SK-N-SH (cell line): ENCODE results near the gene CR1L. TPM values are rescaled to one million over a fixed set of nuclear protein-coding genes. Genes with fewer than 3 reads are reported as not detected.

Experiments used
- CTCF ChIA-PET: fragments of 300-600, 350-600 bp; formaldehyde crosslinking; extraction: SDS; loops from one replicate; lab custom pipeline; 2021; lab: Yijun Ruan, JAX
- POLR2A ChIA-PET: fragments of 350-600 bp; sonication (Branson Sonifier 250); formaldehyde crosslinking; extraction: SDS; loops from one replicate; lab custom pipeline; 2020; ENCODE audit warnings: antibody characterized with exemption, inconsistent platforms; lab: Yijun Ruan, JAX
- DNase-seq: peaks from one replicate; pipeline ENCODE4 v3.0.0; 2012
- H2AFZ ChIP-seq: fragments of 200-600 bp; sonication (generic); 2 replicates; pipeline ENCODE4 v1.8.1; 2016; ENCODE audit warnings: antibody characterized with exemption, mild to moderate bottlenecking, low read depth
- H3F3A ChIP-seq: fragments of 200-600 bp; sonication (generic); replicated peaks from 2 replicates; pipeline ENCODE3; 2016; ENCODE audit warnings: antibody characterized with exemption, mild to moderate bottlenecking; ENCODE audit not compliant: insufficient read depth
- H3K27ac ChIP-seq, 2 experiments: fragments of 200-500 bp in 1 of 2; fragments of 200-600 bp in 1 of 2; sonication (Bioruptor generic) in 1 of 2; sonication (generic), shearing (Covaris generic) in 1 of 2; 2 replicates each; pipeline versions ENCODE4 v1.5.1 to v1.6.1; 2014 to 2016; ENCODE audit warnings: low read depth in 2 of 2, inconsistent platforms in 1 of 2, low read length in 1 of 2, mild to moderate bottlenecking in 1 of 2, mixed read lengths in 1 of 2
- H3K27me3 ChIP-seq: fragments of 200-600 bp; sonication (generic), shearing (Covaris generic); 2 replicates; pipeline ENCODE4 v1.6.1; 2016; ENCODE audit warnings: mixed run types; ENCODE audit not compliant: insufficient read depth
- H3K36me3 ChIP-seq, 2 experiments: fragments of 200-500 bp in 1 of 2; fragments of 200-600 bp in 1 of 2; sonication (Bioruptor generic) in 1 of 2; sonication (generic) in 1 of 2; replicated peaks in 1 of 2; 2 replicates each; pipeline versions ENCODE3 to v1.5.1; 2014 to 2016; ENCODE audit warnings: low read length in 1 of 2, mild to moderate bottlenecking in 1 of 2; ENCODE audit not compliant: insufficient read depth in 2 of 2, control insufficient read depth in 1 of 2
- H3K4me1 ChIP-seq, 2 experiments: fragments of 200-500 bp in 1 of 2; fragments of 200-600 bp in 1 of 2; sonication (Bioruptor generic) in 1 of 2; sonication (generic), shearing (Covaris generic) in 1 of 2; 2 replicates each; pipeline versions ENCODE4 v1.5.1 to v1.6.1; 2014 to 2016; ENCODE audit warnings: low read depth in 1 of 2, low read length in 1 of 2, mixed run types in 1 of 2; ENCODE audit not compliant: insufficient read depth in 2 of 2, control insufficient read depth in 1 of 2
- H3K4me2 ChIP-seq: fragments of 200-600 bp; sonication (generic), shearing (Covaris generic); 2 replicates; pipeline ENCODE4 v1.6.1; 2017; ENCODE audit warnings: mixed run types
- H3K4me3 ChIP-seq, 2 experiments: fragments of 200-500 bp in 1 of 2; fragments of 200-600 bp in 1 of 2; sonication (Bioruptor generic) in 1 of 2; sonication (generic), shearing (Covaris generic) in 1 of 2; 2 replicates each; pipeline versions ENCODE4 v1.5.1 to v1.8.1; 2014 to 2016; ENCODE audit warnings: low read depth in 2 of 2, inconsistent platforms in 1 of 2, low read length in 1 of 2, mild to moderate bottlenecking in 1 of 2, mixed read lengths in 1 of 2, moderate library complexity in 1 of 2
- H3K79me2 ChIP-seq: fragments of 200-600 bp; sonication (generic); 2 replicates; pipeline ENCODE4 v1.8.1; 2017; ENCODE audit warnings: mild to moderate bottlenecking; ENCODE audit not compliant: insufficient read depth
- H3K9ac ChIP-seq: fragments of 200-600 bp; sonication (generic); 2 replicates; pipeline ENCODE4 v1.6.1; 2017; ENCODE audit warnings: mixed run types
- H3K9me2 ChIP-seq: fragments of 200-600 bp; sonication (generic); 2 replicates; pipeline ENCODE4 v1.6.1; 2017; ENCODE audit warnings: mixed run types
- H3K9me3 ChIP-seq: fragments of 200-600 bp; sonication (generic); 2 replicates; pipeline ENCODE4 v1.6.1; 2017; ENCODE audit warnings: mixed run types, mild to moderate bottlenecking, moderate library complexity
- H4K20me1 ChIP-seq: fragments of 200-600 bp; sonication (generic); 2 replicates; pipeline ENCODE4 v1.6.1; 2017; ENCODE audit warnings: mild to moderate bottlenecking, mixed run types; ENCODE audit not compliant: insufficient read depth
- CHD2 ChIP-seq: fragments of 150-350 bp; IDR thresholded peaks from 2 replicates; pipeline ENCODE4 v1.6.1; 2018; ENCODE audit warnings: low read length; ENCODE audit not compliant: partially characterized antibody
- EP300 ChIP-seq, 2 experiments: IDR thresholded peaks; 2 replicates each; pipeline versions ENCODE4 v1.4.0 to v1.6.1; 2012; ENCODE audit warnings: borderline replicate concordance in 1 of 2, low read depth in 1 of 2, low read length in 1 of 2
- EZH2phosphoT487 ChIP-seq: fragments of 200-600 bp; sonication (generic); IDR thresholded peaks from 2 replicates; pipeline ENCODE4 v1.6.1; 2017; ENCODE audit warnings: low read depth, mixed run types, mild to moderate bottlenecking, antibody characterized with exemption, moderate library complexity, borderline replicate concordance
- FOSL2 ChIP-seq: IDR thresholded peaks from 2 replicates; pipeline ENCODE4 v1.4.0; 2012; ENCODE audit warnings: low read depth, mild to moderate bottlenecking, moderate library complexity, borderline replicate concordance
- FOXJ3 ChIP-seq: sonication (generic); formaldehyde crosslinking; IDR thresholded peaks from 2 replicates; pipeline ENCODE4 v1.5.1; 2020; ENCODE audit warnings: mild to moderate bottlenecking, missing genetic modification reagents
- FOXM1 ChIP-seq: IDR thresholded peaks from 2 replicates; pipeline ENCODE4 v1.4.0; 2012; ENCODE audit warnings: low read depth, mild to moderate bottlenecking
- GABPA ChIP-seq: IDR thresholded peaks from 2 replicates; pipeline ENCODE4 v1.4.0; 2012; ENCODE audit warnings: low read depth, mild to moderate bottlenecking
- GATA2 ChIP-seq: sonication (generic); formaldehyde crosslinking; IDR thresholded peaks from 2 replicates; pipeline ENCODE4 v1.5.0; 2020; ENCODE audit warnings: mild to moderate bottlenecking, missing genetic modification reagents
- JUND ChIP-seq: IDR thresholded peaks from 2 replicates; pipeline ENCODE4 v1.4.0; 2012
- MEF2A ChIP-seq: IDR thresholded peaks from 2 replicates; pipeline ENCODE4 v1.4.0; 2012; ENCODE audit warnings: low read depth, borderline replicate concordance
- NRF1 ChIP-seq: IDR thresholded peaks from 2 replicates; pipeline ENCODE4 v1.6.1; 2012; ENCODE audit warnings: low read depth, mild to moderate bottlenecking, low read length
- POLR2AphosphoS5 ChIP-seq: IDR thresholded peaks from 2 replicates; pipeline ENCODE4 v1.6.1; 2012; ENCODE audit warnings: low read depth, low read length
- RXRA ChIP-seq: IDR thresholded peaks from 2 replicates; pipeline ENCODE4 v1.4.0; 2012; ENCODE audit warnings: low read depth, mild to moderate bottlenecking, borderline replicate concordance
- TEAD4 ChIP-seq: IDR thresholded peaks from 2 replicates; pipeline ENCODE4 v1.4.0; 2012; ENCODE audit warnings: mild to moderate bottlenecking, borderline replicate concordance; ENCODE audit not compliant: insufficient read depth
- WGBS: methylation state at CpG from one replicate; pipeline ENCODE4 v1.1.6; 2017; ENCODE audit warnings: low lambda C conversion rate; 5-methylcytosine and 5-hydroxymethylcytosine counted together
- polyA plus RNA-seq, 3 experiments: library from polyadenylated mRNA; depleted of rRNA; stranded (reverse); fragments of >200 nt; gene quantifications; 2 replicates each; pipeline ENCODE4 v1.2.3, GENCODE V29; 2012
- TF ChIP-seq, protein P1 (sequence below): fragments of 200-600 bp; sonication (generic); IDR thresholded peaks from 2 replicates; pipeline ENCODE4 v1.6.1; 2017; ENCODE audit warnings: antibody characterized with exemption, mild to moderate bottlenecking, moderate library complexity
- TF ChIP-seq, protein P2 (sequence below): IDR thresholded peaks from 2 replicates; pipeline ENCODE4 v1.4.0; 2012; ENCODE audit warnings: low read depth, borderline replicate concordance
- TF ChIP-seq, protein P3 (sequence below): fragments of 150-350 bp; IDR thresholded peaks from 2 replicates; pipeline ENCODE4 v1.6.1; 2016; ENCODE audit warnings: mild to moderate bottlenecking, low read depth, low read length
- TF ChIP-seq, protein P4 (sequence below): IDR thresholded peaks from 2 replicates; pipeline ENCODE4 v1.6.1; 2012; ENCODE audit warnings: mild to moderate bottlenecking, low read depth, low read length, moderate library complexity
- TF ChIP-seq, protein P5 (sequence below): IDR thresholded peaks from 2 replicates; pipeline ENCODE4 v1.4.0; 2012; ENCODE audit warnings: low read depth

CR1L gene
- polyA plus RNA-seq, 1 of the 3 experiments (the other 2 are of a cell fraction): not detected

DNA sequence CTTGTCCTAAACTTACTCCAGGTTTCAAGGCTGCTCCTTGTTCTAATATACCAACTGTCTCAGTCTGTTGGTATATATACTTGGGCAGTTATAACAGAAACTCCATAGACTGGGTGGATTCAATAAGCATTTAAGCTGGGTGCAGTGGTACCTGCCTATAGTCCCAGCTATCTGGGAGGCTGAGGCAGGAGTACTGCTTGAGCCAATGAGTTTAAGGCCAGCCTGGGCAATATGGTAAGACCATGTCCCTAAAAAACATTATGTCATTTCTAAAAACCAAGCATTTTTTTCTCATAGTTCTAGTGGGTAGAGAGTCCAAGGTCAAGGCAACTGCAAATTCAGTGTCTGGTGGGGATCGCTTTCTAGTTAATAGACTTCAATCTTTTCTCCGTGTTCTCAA is 17.4 kb upstream of the CR1L start:
- TF ChIP-seq EP300 (IDR thresholded peaks at IDR 0.05; ENCODE audit: borderline replicate concordance in 1 of 2, low read depth in 1 of 2, low read length in 1 of 2) (no peak), CHD2 (no peak), FOSL2 (no peak), NRF1 (no peak), RXRA (no peak)
- TF ChIP-seq, protein P1, sequence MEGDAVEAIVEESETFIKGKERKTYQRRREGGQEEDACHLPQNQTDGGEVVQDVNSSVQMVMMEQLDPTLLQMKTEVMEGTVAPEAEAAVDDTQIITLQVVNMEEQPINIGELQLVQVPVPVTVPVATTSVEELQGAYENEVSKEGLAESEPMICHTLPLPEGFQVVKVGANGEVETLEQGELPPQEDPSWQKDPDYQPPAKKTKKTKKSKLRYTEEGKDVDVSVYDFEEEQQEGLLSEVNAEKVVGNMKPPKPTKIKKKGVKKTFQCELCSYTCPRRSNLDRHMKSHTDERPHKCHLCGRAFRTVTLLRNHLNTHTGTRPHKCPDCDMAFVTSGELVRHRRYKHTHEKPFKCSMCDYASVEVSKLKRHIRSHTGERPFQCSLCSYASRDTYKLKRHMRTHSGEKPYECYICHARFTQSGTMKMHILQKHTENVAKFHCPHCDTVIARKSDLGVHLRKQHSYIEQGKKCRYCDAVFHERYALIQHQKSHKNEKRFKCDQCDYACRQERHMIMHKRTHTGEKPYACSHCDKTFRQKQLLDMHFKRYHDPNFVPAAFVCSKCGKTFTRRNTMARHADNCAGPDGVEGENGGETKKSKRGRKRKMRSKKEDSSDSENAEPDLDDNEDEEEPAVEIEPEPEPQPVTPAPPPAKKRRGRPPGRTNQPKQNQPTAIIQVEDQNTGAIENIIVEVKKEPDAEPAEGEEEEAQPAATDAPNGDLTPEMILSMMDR: no peak
- TF ChIP-seq, protein P2, sequence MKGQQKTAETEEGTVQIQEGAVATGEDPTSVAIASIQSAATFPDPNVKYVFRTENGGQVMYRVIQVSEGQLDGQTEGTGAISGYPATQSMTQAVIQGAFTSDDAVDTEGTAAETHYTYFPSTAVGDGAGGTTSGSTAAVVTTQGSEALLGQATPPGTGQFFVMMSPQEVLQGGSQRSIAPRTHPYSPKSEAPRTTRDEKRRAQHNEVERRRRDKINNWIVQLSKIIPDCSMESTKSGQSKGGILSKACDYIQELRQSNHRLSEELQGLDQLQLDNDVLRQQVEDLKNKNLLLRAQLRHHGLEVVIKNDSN: no peak
- TF ChIP-seq, protein P3, sequence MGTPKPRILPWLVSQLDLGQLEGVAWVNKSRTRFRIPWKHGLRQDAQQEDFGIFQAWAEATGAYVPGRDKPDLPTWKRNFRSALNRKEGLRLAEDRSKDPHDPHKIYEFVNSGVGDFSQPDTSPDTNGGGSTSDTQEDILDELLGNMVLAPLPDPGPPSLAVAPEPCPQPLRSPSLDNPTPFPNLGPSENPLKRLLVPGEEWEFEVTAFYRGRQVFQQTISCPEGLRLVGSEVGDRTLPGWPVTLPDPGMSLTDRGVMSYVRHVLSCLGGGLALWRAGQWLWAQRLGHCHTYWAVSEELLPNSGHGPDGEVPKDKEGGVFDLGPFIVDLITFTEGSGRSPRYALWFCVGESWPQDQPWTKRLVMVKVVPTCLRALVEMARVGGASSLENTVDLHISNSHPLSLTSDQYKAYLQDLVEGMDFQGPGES: no peak
- ChIA-PET CTCF (no interaction called here), POLR2A (no interaction called here)
- Histone ChIP-seq H3K4me1 (no peaks in the 10 kb centered on the region), H2AFZ (no peak overlapping the region), H3K4me2 (no peak overlapping the region), H3F3A (no peaks in the 10 kb centered on the region), H3K27ac (no peak overlapping the region), H3K27me3 (peaks cover 6% of the 10 kb centered on the region; the same call in 1 of the 2 replicates), H3K79me2 (no peaks in the 10 kb centered on the region), H3K4me3 (no peak overlapping the region), H3K9me2 (no peaks in the 10 kb centered on the region), H4K20me1 (no peaks in the 10 kb centered on the region), H3K9ac (no peak overlapping the region), H3K36me3 (no peaks in the 10 kb centered on the region), H3K9me3 (no peaks in the 10 kb centered on the region)
- 22% methylated on average over 2 of the region's 2 CpGs for WGBS
- no peak for DNase-seq

DNA sequence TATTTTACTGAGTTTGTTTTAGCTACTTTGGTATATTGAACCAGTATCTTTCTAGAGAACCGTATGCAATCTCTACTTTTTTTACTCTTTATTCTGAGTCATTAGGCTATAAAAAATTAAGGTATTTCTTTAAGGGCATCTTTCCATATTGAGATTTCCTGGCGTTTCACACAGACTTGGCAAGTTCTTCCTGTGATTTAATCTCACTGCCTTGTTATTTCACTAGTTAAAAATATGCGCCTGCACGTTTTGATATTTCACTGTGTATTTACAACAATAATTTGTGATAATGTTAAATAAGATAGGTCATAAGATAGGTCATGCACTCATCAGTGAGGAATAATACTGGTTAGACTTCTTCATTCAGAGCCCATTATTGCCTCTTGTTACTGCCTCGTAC is 16.2 kb upstream of the CR1L start:
- Histone ChIP-seq H3K4me3 (no peak overlapping the region), H3K27me3 (peaks cover 16% of the 10 kb centered on the region; the same call in 1 of the 2 replicates), H3K4me2 (no peak overlapping the region), H3K36me3 (no peaks in the 10 kb centered on the region), H3K9ac (no peak overlapping the region), H3K4me1 (no peaks in the 10 kb centered on the region), H2AFZ (no peak overlapping the region), H3K27ac (no peak overlapping the region), H4K20me1 (no peaks in the 10 kb centered on the region), H3F3A (no peaks in the 10 kb centered on the region), H3K9me2 (no peaks in the 10 kb centered on the region), H3K9me3 (no peaks in the 10 kb centered on the region), H3K79me2 (no peaks in the 10 kb centered on the region)
- ChIA-PET CTCF (interaction anchor here (1.0 kb wide), 1 partner anchor 44 kb away, joined by 3 read pairs; no protein-coding TSS in a partner anchor), POLR2A (no interaction called here)
- TF ChIP-seq TEAD4 (no peak), EZH2phosphoT487 (no peak), JUND (no peak), FOXJ3 (CRISPR knock-in tag) (no peak), CHD2 (no peak), POLR2AphosphoS5 (no peak), GATA2 (CRISPR knock-in tag) (no peak), FOXM1 (no peak), GABPA (no peak), MEF2A (no peak)
- TF ChIP-seq, protein P4, sequence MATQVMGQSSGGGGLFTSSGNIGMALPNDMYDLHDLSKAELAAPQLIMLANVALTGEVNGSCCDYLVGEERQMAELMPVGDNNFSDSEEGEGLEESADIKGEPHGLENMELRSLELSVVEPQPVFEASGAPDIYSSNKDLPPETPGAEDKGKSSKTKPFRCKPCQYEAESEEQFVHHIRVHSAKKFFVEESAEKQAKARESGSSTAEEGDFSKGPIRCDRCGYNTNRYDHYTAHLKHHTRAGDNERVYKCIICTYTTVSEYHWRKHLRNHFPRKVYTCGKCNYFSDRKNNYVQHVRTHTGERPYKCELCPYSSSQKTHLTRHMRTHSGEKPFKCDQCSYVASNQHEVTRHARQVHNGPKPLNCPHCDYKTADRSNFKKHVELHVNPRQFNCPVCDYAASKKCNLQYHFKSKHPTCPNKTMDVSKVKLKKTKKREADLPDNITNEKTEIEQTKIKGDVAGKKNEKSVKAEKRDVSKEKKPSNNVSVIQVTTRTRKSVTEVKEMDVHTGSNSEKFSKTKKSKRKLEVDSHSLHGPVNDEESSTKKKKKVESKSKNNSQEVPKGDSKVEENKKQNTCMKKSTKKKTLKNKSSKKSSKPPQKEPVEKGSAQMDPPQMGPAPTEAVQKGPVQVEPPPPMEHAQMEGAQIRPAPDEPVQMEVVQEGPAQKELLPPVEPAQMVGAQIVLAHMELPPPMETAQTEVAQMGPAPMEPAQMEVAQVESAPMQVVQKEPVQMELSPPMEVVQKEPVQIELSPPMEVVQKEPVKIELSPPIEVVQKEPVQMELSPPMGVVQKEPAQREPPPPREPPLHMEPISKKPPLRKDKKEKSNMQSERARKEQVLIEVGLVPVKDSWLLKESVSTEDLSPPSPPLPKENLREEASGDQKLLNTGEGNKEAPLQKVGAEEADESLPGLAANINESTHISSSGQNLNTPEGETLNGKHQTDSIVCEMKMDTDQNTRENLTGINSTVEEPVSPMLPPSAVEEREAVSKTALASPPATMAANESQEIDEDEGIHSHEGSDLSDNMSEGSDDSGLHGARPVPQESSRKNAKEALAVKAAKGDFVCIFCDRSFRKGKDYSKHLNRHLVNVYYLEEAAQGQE: no peak
- TF ChIP-seq, protein P5, sequence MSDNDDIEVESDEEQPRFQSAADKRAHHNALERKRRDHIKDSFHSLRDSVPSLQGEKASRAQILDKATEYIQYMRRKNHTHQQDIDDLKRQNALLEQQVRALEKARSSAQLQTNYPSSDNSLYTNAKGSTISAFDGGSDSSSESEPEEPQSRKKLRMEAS: no peak
- DNase-seq: no peak
- 7% methylated on average over 5 of the region's 5 CpGs for WGBS
